HUDEP-2 (cell line): ENCODE data around the gene CDH4.
A peak's percentile ranks its signal among the peaks of the same experiment; 100 is the strongest.

Experiments
- DNase-seq, 76 experiments: peaks; one replicate each; lab custom pipeline; 2025; ENCODE audit not compliant: unreplicated experiment in 76 of 76; lab: John Stamatoyannopoulos, UW

Gene CDH4

GRCh38 chr20:61543931-61544745, 292.1 kb downstream of the CDH4 start:
- no peak for DNase-seq

- no peak for DNase-seq
Observed at GRCh38 chr20:61544910-61545889, 293.1 kb downstream of the CDH4 start.

GRCh38 chr20:61546641-61547040, 294.6 kb downstream of the CDH4 start:
- no peak for DNase-seq

- DNase-seq = no peak
Observed at GRCh38 chr20:61548069-61548468, 296.0 kb downstream of the CDH4 start.

- DNase-seq = no peak
Observed at GRCh38 chr20:61549865-61550264, 297.8 kb downstream of the CDH4 start.

- no peak for DNase-seq
Observed at GRCh38 chr20:61551401-61551800, 299.3 kb downstream of the CDH4 start.

- no peak for DNase-seq
Observed at GRCh38 chr20:61554617-61555016, 302.6 kb downstream of the CDH4 start.

GRCh38 chr20:61555566-61555965, 303.5 kb downstream of the CDH4 start:
- no peak for DNase-seq

- no peak for DNase-seq
Observed at GRCh38 chr20:61556111-61556510, 304.1 kb downstream of the CDH4 start.

GRCh38 chr20:61556673-61557072, 304.6 kb downstream of the CDH4 start:
- no peak for DNase-seq

GRCh38 chr20:61557621-61558020, 305.6 kb downstream of the CDH4 start:
- no peak for DNase-seq

- DNase-seq = no peak
Observed at GRCh38 chr20:61558726-61559125, 306.7 kb downstream of the CDH4 start.

- no peak for DNase-seq
Observed at GRCh38 chr20:61559706-61560315, 307.8 kb downstream of the CDH4 start.

- DNase-seq = peak in 4 of 76 experiments; percentile 2 to 8 (median 4)
Observed at GRCh38 chr20:61560361-61560853, 308.3 kb downstream of the CDH4 start.

- no peak for DNase-seq
Observed at GRCh38 chr20:61561111-61561830, 309.2 kb downstream of the CDH4 start.

- no peak for DNase-seq
Observed at GRCh38 chr20:61562491-61562890, 310.4 kb downstream of the CDH4 start.

GRCh38 chr20:61562897-61563504, 310.9 kb downstream of the CDH4 start:
- DNase-seq = no peak

GRCh38 chr20:61564628-61565027, 312.6 kb downstream of the CDH4 start:
- DNase-seq = no peak

GRCh38 chr20:61565791-61566190, 313.7 kb downstream of the CDH4 start:
- no peak for DNase-seq

- DNase-seq = no peak
Observed at GRCh38 chr20:61566691-61567090, 314.6 kb downstream of the CDH4 start.
